HG03039 (cell line): ENCODE data around the gene ZNRF3.
"Not testable (repeated sequence)": the region's sequence is repeated elsewhere in the genome, so short reads cannot be mapped to it uniquely, and the experiment has no call there.

Experiments used
- ATAC-seq: cut with Tn5 transposase; IDR thresholded peaks from one replicate; pipeline ENCODE4 v1.9.1; 2021; ENCODE audit warnings: mild to moderate bottlenecking, moderate library complexity; ENCODE audit not compliant: unreplicated experiment

Gene ZNRF3

DNA sequence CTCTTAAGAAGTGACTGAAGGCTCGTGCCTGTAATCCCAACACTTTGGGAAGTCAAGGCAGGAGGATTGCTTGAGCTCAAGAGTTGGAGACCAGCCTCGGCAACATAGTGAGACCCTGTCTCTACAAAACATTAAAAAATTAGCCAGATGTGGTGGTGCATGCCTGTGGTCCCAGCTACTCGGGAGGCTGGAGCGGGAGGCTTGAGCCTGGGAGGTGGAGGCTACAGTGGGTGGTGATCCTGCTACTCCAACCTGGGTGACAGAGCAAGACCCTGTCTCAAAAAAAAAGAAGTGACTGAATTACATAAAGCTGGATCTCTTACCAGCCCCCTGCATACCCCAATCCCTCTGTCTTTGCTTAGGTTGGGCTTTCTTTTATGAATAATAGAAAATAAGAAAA is 120.2 kb downstream of the ZNRF3 start:
- no peak for ATAC-seq

DNA sequence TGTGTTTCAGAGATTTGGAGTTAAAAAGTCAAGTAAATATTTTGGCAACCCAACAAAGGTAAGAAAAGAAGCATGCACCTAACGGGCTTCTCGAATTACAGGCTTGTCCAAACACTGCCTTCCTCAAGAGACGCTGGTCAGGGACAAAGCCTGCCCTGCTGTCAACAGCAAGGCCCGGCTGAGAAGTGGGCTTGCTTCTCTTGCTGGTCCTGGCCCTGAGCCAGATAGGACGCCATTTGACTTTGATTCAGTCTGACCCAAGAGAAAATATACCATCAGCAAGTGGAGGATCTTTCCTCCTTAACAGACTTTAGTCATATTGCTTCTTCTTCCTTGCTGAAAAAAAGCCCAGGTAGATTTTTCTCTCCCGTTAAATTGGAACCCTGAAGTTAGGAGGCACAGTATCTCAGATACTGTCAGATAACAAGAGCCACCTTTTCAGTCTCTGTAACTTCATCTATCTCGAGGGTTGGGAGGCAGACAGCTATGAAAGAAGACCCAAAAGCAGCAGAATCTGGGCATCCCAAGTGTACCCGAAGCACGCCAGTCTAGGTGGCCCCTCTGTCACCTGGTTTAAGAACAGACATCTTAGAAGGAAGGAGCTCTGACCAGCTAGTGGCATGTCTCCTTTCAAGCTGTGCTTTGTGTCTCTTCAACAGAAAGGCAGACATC is 120.7 kb downstream of the ZNRF3 start:
- ATAC-seq, result no peak

DNA sequence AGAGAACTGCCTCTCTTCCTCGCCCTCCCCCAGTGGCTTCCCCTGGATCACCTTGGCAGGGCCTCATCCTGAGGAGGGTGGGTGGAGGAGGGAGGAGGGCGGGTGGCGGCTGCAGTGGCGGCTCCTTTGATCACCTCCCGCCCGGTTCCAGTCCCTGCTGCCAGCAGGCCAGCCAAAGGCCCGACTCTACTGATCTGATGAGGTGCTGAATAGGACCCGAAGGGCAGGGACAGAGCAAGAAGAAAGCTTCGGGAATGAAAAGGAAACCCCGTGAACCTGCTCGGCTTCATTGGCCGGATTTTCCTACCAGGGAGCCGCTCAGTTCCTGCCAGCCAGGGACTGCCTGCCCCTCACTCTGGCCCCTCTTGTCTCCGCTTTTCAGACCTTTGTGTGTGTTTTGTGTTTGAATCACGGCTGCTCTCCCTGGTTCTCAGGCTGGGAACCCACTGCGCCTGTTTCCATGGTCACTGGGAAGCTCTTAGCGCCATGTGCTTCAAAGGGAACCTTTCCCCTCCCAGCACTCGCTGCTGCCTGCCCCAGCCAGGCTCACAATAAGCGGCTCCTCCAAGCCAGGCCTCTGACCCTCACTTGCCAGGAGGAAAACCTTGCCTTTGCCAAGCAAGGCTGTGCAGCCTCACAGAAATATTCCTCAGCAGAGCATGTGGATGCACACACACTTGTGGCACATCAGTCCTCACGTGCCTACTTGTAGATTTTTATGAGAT is 121.4 kb downstream of the ZNRF3 start:
- ATAC-seq, result no peak

DNA sequence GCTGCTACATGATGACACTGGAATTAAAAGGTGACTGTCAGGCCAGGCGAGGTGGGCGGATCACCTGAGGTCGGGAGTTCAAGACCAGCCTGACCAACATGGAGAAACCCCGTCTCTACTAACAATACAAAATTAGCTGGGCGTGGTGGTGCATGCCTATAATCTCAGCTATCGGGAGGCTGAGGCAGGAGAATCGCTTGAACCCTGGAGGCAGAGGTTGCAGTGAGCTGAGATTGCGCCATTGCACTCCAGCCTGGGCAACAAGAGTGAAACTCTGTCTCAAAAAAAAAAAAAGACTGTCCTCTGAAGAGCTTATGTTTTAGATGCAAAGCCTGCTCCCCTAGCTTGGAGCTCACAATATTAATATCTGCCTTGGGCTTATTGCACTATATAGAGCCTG is 122.4 kb downstream of the ZNRF3 start:
- ATAC-seq, result not testable (repeated sequence)

DNA sequence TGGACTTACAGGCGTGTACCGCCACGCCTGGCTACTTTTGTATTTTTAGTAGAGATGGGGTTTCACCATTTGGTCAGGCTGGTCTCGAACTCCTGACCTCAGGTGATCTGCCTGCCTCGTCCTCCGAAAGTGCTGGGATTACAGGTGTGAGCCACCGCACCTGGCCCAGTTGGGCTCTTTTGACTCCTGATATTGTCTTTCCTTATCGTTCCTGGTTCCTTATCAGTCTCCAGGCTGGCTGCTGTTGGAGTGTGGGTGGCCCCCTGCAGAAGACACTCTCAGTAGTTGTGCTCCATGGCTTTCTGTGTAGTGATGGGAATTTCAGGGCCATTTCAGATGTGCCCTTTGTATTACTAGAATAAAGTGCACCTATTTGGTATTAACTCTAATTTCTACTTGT is 123.0 kb downstream of the ZNRF3 start:
- ATAC-seq, result no peak

DNA sequence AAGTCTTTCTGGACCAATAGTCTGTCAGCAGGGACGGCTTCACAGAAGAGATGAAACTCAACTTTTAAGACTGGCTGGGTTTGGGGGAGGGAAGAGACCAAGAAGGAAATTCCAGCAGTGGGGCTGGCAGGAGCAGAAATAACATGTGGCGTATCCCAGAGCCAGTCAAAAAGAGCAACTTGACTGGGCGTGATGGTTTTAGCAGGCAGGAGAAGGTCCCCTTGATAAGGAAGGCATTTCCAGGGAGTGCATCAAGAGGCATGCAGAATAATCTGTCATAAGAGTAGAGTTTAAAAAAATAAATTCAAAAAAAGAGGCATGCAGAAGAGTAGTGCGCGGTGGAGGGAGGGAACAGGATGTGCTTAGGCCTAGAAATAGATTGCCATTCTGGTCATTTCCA is 125.8 kb downstream of the ZNRF3 start:
- no peak for ATAC-seq

DNA sequence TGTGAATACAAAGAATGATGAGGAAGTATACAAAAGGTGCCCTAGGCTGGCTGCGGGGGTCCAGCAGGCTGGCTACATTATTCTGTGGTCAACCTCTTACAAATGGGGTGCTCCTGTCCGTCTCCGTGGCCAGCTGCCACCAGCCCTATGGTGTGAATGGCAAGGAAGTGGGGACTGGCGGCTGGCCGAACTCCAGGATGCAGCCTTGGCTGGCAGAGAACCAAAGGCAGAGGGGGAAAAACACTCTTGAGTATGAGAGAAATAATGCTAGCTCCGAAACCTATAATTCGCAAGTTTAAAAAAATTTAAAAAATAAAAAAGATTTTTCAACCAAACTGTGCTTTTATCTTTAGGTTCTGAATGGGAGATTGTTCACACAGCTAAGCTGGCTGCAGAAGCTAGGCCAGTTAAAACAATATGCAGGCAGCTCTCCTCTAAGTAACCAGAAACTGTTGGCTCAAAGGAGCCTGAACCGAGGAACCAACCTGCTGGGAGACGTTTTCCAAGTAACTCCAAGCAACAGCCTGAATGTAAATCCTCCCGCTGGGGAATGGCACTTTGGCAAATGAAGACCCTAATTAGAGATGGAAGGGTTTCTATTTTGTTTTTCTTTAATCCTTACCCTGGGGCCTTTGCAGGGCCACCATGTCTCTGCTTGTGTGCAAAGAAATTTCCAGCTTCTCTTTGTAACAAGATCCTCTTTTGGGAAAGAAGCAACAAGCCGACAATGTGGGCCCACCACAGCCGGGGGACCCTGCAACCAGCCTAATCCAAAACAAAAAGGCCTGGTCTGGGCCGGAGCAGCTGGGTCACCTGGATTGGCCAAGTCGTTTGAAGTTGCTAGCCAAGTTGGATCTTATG is 128.1 kb downstream of the ZNRF3 start:
- no peak for ATAC-seq

DNA sequence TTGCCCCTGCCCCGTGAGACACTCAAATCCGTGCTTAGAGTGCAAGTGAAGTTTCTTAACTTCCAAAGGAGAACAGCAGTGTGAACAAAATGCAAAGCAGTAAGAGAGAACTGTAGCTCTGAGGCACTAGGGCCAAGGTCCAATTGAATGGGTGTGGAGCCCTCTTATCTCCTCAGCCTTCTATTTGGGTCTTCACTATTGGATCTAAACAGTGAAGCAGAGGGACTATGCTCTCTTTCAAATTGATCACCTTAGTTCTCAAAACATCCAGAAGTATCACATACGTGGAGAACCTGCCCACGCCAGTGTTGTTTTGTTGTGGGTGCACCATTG is 128.7 kb downstream of the ZNRF3 start:
- ATAC-seq, result no peak

DNA sequence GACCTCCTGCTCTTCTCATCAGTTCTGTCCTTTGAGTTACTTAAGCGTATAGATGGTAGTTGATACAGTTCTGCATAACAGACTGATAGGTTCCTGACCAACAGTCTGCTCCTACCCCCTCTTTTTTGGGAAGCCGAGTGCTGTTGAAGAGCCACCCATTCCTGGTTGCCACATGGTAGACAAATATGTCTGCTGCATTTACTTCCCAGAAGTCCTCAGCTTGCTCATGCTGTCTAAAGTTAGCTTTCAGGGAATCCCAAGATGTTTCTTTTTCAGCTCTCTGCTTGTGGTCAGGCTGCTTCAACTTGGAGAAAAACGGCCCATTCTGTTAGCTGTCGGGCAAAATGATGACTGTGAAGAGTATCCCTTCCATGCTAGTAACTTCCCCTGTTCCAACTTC is 129.6 kb downstream of the ZNRF3 start:
- no peak for ATAC-seq

DNA sequence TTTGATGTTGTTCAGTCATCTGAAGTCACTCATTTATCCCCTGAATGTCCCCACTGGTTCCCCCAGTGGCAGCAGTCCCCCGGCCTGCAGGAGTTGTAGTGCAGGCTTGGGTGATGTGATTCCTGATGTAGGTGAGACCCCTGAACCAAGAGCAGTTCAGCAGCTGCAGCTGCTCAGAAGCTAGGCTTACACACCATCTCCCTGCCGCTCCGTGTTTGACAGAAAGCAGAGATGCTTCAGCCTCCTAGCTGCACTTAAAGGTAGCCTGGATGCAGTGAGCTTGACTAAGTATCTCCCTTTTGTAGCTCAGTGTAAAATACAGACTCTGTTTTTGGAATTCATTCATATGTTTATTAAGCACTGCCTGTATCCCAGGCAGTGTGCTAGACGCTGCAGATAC is 130.9 kb downstream of the ZNRF3 start:
- no peak for ATAC-seq

DNA sequence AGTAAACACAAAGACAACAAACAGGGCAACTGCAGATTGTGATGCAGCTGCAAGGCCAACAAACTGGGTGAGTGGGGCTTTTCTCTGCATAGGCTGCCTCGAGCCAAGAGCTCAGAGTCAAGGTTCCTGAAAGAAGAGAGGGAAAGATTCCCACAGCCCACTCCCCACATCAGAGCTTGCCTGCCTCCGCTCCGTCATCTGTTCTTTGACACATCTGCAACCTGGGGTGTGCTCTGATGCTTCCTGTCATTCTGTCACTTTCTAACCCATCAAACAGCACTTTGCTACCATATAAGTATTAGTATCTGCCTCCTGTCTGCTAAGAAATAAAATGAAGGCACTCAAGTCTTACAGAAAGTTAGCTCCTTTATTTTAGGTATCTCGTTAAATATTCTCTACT is 131.4 kb downstream of the ZNRF3 start:
- ATAC-seq, result no peak

DNA sequence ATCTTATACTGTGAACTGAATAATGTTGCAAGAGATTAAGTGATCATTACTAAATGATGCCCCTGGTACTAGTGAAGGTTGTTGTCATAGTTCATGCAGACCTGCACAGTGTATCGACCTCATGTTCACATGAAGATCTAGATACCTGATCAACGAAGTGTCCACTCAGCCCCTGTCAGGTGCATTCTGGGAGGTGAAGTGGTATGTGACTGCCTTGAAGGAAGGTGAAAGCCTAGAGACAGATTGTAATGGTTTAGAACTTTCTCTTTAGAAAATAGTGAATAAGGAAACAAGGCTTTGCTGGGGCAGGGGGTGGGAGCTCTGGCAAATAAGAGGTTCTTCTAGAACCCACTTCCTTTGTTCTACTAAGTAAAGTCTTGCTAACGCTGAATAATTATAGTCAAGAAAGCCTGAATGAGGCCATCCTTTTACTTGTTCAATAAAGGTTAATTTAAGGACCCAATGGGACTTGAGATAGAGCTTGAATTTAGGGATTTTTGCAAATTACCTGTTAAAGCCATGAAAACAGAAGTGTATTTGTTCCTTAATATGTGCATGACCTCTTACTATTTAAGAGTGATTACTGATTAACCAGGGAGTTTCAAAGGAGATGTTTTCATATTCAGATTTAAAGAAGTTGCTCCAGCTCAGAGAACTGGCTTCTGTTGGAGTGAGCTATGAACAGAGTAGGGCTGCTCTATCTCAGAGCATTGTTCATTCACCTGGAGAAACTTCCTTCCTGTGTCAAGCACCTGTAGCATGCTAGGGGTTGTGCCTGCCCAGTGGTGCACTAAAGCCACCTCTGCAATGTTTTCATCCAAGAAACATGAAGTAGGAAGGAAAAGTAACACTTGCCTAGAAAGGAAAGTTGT is 132.9 kb downstream of the ZNRF3 start:
- ATAC-seq, result no peak

DNA sequence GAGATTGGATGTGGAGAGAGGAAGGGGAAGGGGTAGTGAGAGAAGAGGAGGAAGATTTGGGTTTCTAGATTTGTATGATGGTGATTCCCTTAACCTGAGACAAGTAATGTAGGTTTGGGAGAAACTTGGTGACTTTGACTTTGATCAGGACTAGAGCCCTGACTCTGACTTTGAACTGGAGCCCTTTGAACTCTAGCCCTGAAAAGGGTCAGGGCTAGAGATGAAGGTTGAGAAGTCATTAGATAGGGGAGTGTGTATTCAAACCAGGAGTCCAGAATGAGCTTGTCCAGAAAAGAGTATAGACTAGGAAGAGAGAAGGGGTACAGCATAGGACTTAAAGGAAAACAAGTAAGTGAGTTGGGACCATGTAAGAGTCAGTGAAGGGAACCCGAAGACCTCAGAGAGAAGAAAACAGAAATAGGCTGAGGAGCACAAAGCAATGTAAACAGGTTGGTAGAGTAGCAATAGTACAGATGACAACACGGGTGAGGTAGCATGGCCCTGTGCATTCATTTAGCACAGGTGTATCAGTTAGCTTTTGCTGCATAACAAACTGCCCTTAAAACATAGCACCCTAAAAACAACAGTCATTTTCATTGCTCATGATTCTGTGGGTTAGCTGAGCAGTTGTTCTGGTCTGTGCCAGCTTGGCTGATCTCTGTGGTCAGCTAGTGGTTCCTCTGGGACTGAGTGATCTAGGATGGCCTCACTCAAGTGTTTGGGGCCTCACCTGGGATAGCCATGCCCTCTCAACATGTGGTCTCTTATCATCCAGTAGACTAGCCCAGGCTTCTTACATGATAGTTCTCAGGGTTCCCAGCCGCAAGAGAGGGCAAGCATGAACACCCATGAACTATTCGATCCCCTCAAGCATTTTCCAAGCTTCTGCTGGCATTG is 135.2 kb downstream of the ZNRF3 start:
- no peak for ATAC-seq

DNA sequence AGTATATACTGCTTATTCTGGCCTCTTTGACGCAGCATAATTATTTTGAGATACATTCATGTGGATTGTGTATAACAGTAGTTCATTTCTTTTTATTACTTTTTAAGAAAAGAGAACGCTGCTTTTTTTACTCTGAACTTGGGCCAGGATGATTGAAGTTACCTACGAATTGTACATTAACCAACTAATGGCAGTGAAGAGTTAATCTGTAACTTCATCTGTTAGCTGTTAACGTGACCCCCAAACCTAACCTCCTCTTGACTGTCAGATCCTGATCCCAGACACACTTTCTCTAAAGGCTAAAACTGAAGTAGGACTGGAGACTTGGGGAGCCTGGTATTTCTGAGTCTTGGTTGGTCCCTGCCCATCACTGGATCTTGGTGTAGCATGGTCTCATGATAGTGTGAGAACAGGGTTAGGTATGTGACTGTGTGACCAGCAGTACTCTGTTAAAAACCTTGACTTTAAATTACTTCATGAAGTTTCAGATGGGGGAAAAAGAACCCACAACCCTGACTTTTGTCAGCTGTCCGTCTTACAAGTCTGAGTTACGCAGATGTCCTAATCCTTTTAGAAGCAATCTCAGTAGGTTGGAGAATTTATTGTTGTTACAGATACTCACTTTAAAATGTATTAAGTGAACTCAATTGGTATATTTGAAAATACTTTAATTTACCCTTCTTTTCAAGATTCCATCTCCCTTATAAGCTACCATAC is 138.9 kb downstream of the ZNRF3 start:
- no peak for ATAC-seq

DNA sequence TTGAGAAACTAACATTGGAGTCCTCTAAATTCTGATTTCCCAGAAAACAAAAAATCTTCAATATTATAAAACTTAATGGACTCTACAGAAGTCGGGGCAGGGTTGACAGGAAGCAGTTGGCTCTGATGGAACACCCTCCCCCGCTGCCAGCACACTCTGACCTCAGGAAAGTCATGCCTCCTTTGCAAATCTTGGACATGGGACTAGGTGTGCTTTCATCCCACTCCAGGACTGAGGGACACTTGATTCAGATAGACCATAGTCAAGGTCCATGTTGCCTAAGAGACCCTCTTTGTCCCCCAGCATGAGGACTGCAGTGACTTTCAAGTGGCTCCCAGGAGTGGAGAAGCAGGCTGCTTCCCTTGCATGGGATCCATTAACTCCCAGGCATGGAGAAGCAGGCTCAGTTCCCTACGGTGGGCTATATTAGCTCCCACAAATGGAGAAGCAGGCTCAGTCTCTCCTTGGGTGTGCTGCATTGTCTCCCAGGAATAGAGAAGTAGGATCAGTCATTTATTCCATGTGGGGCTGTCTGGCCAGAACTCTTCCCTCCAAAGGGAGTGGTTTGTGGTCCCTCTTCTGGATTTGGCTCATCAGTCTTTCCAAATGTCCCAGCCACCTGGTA is 139.9 kb downstream of the ZNRF3 start:
- no peak for ATAC-seq

DNA sequence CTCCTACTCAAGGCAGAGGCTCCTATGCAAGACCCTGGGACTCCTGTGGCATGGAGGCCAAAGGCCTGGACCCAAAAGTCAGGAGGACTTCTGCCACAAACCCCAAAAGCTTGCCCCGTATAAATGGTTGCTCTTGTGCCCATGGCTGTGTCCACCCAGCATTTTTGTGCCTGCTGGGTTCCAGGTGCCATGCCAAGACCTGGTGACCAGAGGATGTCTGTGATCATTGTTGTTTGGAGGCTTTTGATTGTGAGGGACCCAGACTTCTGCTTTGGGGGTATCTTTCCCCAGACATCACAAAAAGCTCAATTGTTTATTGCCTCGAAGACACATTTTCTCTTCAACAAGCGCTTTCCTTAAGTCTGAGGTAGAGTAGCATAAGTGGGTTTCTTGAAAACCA is 143.2 kb downstream of the ZNRF3 start:
- ATAC-seq, result no peak

DNA sequence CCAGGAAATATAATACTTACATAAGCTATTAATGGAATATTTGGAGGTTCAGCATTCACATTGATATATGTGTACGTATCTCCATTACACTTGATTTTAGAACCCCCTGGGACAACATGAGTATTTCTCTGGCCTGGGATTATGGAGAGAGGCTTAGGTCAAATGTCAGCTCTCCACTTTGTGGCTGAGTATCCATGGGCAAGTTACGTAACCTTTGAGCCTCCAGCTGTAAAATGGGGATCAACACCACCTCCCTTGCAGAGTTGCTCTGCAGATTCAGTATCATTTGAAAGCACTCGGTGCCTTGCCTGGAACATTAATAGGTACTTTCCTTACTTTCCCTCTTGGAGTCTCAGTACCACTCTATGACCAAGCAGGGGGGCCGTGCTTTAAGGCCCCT is 145.1 kb downstream of the ZNRF3 start:
- ATAC-seq, result no peak

DNA sequence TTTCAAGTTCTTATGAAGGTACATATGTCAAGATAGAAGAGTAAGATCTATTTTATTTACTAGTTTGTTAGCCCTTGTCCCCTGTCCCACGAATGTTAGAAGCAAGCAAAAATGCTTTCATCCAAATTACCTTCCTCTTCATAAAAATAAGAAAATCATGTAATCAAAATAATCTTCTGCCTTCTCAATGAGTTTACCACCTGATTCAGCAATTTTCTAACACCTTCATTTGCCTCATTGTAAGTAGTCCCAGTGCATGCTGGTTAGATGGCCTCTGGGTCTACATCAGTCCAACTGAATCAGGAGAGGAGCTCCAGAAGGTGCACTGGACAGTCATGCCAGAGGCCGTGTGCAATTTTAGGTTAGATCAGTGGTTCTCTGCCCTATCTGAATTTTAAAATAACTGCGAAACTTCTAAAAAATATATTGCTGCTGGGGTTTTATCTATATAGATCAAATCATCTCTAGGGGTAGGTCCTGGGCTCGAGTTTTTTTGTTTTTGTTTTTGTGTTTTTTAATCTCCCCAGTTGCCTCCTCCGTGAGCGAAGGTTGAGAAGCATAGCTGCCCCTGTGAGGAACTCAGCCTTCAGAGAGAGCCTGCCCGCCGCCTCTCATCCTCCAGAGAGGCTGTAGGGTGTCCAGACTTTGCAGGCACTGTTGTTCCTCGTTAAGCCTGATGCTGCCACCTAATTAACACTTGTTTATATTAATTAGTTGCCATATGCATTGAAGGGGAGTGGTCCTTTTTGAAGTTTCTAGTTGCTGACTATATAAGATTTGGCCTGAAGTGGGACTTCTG is 146.0 kb downstream of the ZNRF3 start:
- ATAC-seq, result no peak
